ENCODE data around the gene EGFL8. TPM values are rescaled to one million over a fixed set of nuclear protein-coding genes. Genes with fewer than 3 reads are reported as not detected.
A peak's percentile ranks its signal among the peaks of the same experiment; 100 is the strongest.

The EGFL8 gene
- total and polyA plus RNA-seq, 4 donors = 1.8 to 8.2 (median 1.9) TPM

- H3K36me3 ChIP-seq (ENCODE audit: control insufficient read depth in 4 of 4, insufficient read depth in 3 of 4, low read depth in 1 of 4, low read length in 3 of 4) = peaks cover 0 to 14% (median 8%) of the 10 kb centered on the region in 4 donors
- H3K27me3 ChIP-seq (ENCODE audit: control insufficient read depth in 4 of 4, insufficient read depth in 4 of 4, low read length in 3 of 4) = no peaks in the 10 kb centered on the region
- H3K4me3 ChIP-seq (ENCODE audit: low read depth in 1 of 3, low read length in 3 of 3) = peak overlapping the region in 1 of 3 donors; percentile 72
- TF ChIP-seq GABPA (IDR thresholded peaks at IDR 0.05 in 1 of 2, conservative IDR thresholded peaks at IDR 0.05 in 1 of 2) (no peak), EGR1 (IDR thresholded peaks at IDR 0.05; ENCODE audit: low read depth in 2 of 2) (no peak), HNF4G (IDR thresholded peaks at IDR 0.05) (no peak), TAF1 (conservative IDR thresholded peaks at IDR 0.05) (no peak), REST (IDR thresholded peaks at IDR 0.05) (no peak), ATF3 (IDR thresholded peaks at IDR 0.05) (no peak), MAX (IDR thresholded peaks at IDR 0.05) (no peak), HNF4A (conservative IDR thresholded peaks at IDR 0.05) (no peak), SP1 (IDR thresholded peaks at IDR 0.05) (no peak), RAD21 (IDR thresholded peaks at IDR 0.05) (no peak), CTCF (IDR thresholded peaks at IDR 0.05; ENCODE audit: low read depth, low read length, missing input control) (no peak), JUND (IDR thresholded peaks at IDR 0.05) (no peak), RXRA (IDR thresholded peaks at IDR 0.05) (no peak), ZBTB33 (IDR thresholded peaks at IDR 0.05) (no peak), FOXA1 (IDR thresholded peaks at IDR 0.05) (no peak), YY1 (IDR thresholded peaks at IDR 0.05) (no peak), NR2F2 (IDR thresholded peaks at IDR 0.05) (no peak), FOXA2 (IDR thresholded peaks at IDR 0.05) (no peak)
- WGBS = 77% methylated on average over 8 of the region's 8 CpGs
- H3K27ac ChIP-seq (ENCODE audit: low read depth in 1 of 2, low read length in 2 of 2) = peak overlapping the region; percentile 75 to 97
- DNase-seq (ENCODE audit: low spot score) = no peak
- H3K9ac ChIP-seq (ENCODE audit: low read depth in 1 of 2, low read length in 2 of 2) = peak overlapping the region; percentile 73 to 88
- H3K9me3 ChIP-seq (ENCODE audit: control insufficient read depth in 4 of 4, low read length in 3 of 4) = no peaks in the 10 kb centered on the region
- peaks cover 8 to 34% (median 23%) of the 10 kb centered on the region in 4 donors for H3K4me1 ChIP-seq (ENCODE audit: control insufficient read depth in 4 of 4, insufficient read depth in 4 of 4, low read length in 3 of 4)
Measured at GRCh38 chr6:32190911-32191677, 26.7 kb downstream of the EGFL8 start.
